KMS-11 (cell line): Measurements from ENCODE around the gene PAQR8.

Experiments
- H2AFZ ChIP-seq: fragments of 200-600 bp; sonication (generic); 2 replicates; pipeline ENCODE4 v1.6.1; 2016; ENCODE audit warnings: antibody characterized with exemption, mixed run types, low read depth
- H3K27ac ChIP-seq: fragments of 200-600 bp; sonication (generic); 2 replicates; pipeline ENCODE4 v1.6.1; 2016; ENCODE audit warnings: mild to moderate bottlenecking, mixed run types
- H3K27me3 ChIP-seq: fragments of 200-600 bp; sonication (generic); 2 replicates; pipeline ENCODE4 v1.6.1; 2017; ENCODE audit warnings: mild to moderate bottlenecking, low read depth, mixed run types, moderate library complexity; ENCODE audit not compliant: insufficient read depth
- H3K36me3 ChIP-seq: fragments of 200-600 bp; sonication (generic); 2 replicates; pipeline ENCODE4 v1.6.1; 2017; ENCODE audit warnings: mild to moderate bottlenecking, mixed run types; ENCODE audit not compliant: insufficient read depth
- H3K4me1 ChIP-seq: fragments of 200-600 bp; sonication (generic); 2 replicates; pipeline ENCODE4 v1.6.1; 2016; ENCODE audit warnings: mild to moderate bottlenecking, low read depth, mixed run types; ENCODE audit not compliant: poor library complexity, severe bottlenecking
- H3K4me2 ChIP-seq: fragments of 200-600 bp; sonication (generic); 2 replicates; pipeline ENCODE4 v1.7.0; 2016; ENCODE audit warnings: mild to moderate bottlenecking, mixed run types
- H3K4me3 ChIP-seq: fragments of 200-600 bp; sonication (generic); IDR thresholded peaks from 2 replicates; pipeline ENCODE4 v1.6.1; 2017; ENCODE audit warnings: low read depth, low read length, mixed read lengths; ENCODE audit not compliant: insufficient read depth
- H3K79me2 ChIP-seq: fragments of 200-600 bp; sonication (generic); 2 replicates; pipeline ENCODE4 v1.6.1; 2016; ENCODE audit warnings: low read depth, mixed run types; ENCODE audit not compliant: insufficient read depth
- H3K9ac ChIP-seq: fragments of 200-600 bp; sonication (generic); 2 replicates; pipeline ENCODE4 v1.6.1; 2016; ENCODE audit warnings: mild to moderate bottlenecking, mixed run types
- H4K20me1 ChIP-seq: fragments of 200-600 bp; sonication (generic); 2 replicates; pipeline ENCODE4 v1.6.1; 2016; ENCODE audit warnings: mild to moderate bottlenecking, mixed run types; ENCODE audit not compliant: insufficient read depth
- CTCF ChIP-seq: fragments of 200-600 bp; sonication (generic); conservative IDR thresholded peaks from 2 replicates; pipeline ENCODE4 v1.6.1; 2017; ENCODE audit warnings: low read depth, mild to moderate bottlenecking, antibody characterized with exemption, low read length, moderate library complexity, mixed read lengths

The PAQR8 gene

GRCh38 chr6:52395969-52396368, 34.0 kb downstream of the PAQR8 start:
- Histone ChIP-seq H3K4me2 (no peak overlapping the region), H3K4me1 (peaks cover 71% of the 10 kb centered on the region), H3K27me3 (no peaks in the 10 kb centered on the region), H3K36me3 (no peaks in the 10 kb centered on the region), H3K79me2 (no peaks in the 10 kb centered on the region), H3K9ac (no peak overlapping the region), H2AFZ (no peak overlapping the region), H3K27ac (no peak overlapping the region), H4K20me1 (no peaks in the 10 kb centered on the region), H3K4me3 (no peak overlapping the region)
- TF ChIP-seq CTCF, result no peak

GRCh38 chr6:52399511-52400312, 37.8 kb downstream of the PAQR8 start:
- no peak overlapping the region for H3K9ac ChIP-seq
- no peaks in the 10 kb centered on the region for H3K79me2 ChIP-seq
- no peak overlapping the region for H3K27ac ChIP-seq
- no peak overlapping the region for H2AFZ ChIP-seq
- H3K4me3 ChIP-seq, result no peak overlapping the region
- peak; percentile 93 for TF ChIP-seq CTCF
- no peaks in the 10 kb centered on the region for H3K27me3 ChIP-seq
- no peaks in the 10 kb centered on the region for H4K20me1 ChIP-seq
- H3K4me1 ChIP-seq, result peaks cover 42% of the 10 kb centered on the region
- H3K4me2 ChIP-seq, result peak overlapping the region; percentile 6; the same call in 1 of the 2 replicates
- no peaks in the 10 kb centered on the region for H3K36me3 ChIP-seq

GRCh38 chr6:52400313-52401041, 38.5 kb downstream of the PAQR8 start:
- H3K4me1 ChIP-seq, result peaks cover 34% of the 10 kb centered on the region
- no peaks in the 10 kb centered on the region for H3K27me3 ChIP-seq
- H3K9ac ChIP-seq, result no peak overlapping the region

GRCh38 chr6:52403086-52403485, 41.1 kb downstream of the PAQR8 start:
- H3K4me2 ChIP-seq, result no peak overlapping the region
- TF ChIP-seq CTCF, result no peak
- no peak overlapping the region for H3K27ac ChIP-seq
- H3K4me1 ChIP-seq, result peaks cover 35% of the 10 kb centered on the region
- H2AFZ ChIP-seq, result no peak overlapping the region
- no peaks in the 10 kb centered on the region for H4K20me1 ChIP-seq
- no peak overlapping the region for H3K4me3 ChIP-seq
- no peak overlapping the region for H3K9ac ChIP-seq
- H3K36me3 ChIP-seq, result no peaks in the 10 kb centered on the region
- H3K27me3 ChIP-seq, result no peaks in the 10 kb centered on the region
- no peaks in the 10 kb centered on the region for H3K79me2 ChIP-seq

More at GRCh38 chr6:52400313-52401041, 38.5 kb downstream of the PAQR8 start:
- no peak for TF ChIP-seq CTCF
- Histone ChIP-seq H3K4me2 (no peak overlapping the region), H3K79me2 (no peaks in the 10 kb centered on the region), H3K27ac (no peak overlapping the region), H3K36me3 (no peaks in the 10 kb centered on the region), H4K20me1 (no peaks in the 10 kb centered on the region), H2AFZ (no peak overlapping the region), H3K4me3 (no peak overlapping the region)
